Neutrophil (primary cell): ENCODE data around the gene CHRM3.

Source experiments
- H3K27ac ChIP-seq: fragments of 200-600 bp; sonication (generic); 2 replicates; pipeline ENCODE4 v1.5.1; 2016; ENCODE audit warnings: mild to moderate bottlenecking, moderate library complexity
- H3K27me3 ChIP-seq: fragments of 200-600 bp; sonication (generic); 2 replicates; pipeline ENCODE4 v1.6.0; 2016; ENCODE audit warnings: mild to moderate bottlenecking
- H3K36me3 ChIP-seq: fragments of 200-600 bp; sonication (generic); 2 replicates; pipeline ENCODE4 v1.5.1; 2017
- H3K4me1 ChIP-seq, 2 experiments: fragments of 200-600 bp in 1 of 2; sonication (generic) in 1 of 2; 1 replicate in 1 of 2; 2 replicates in 1 of 2; pipeline versions ENCODE4 v1.5.1 to v1.6.1; 2013 to 2016; ENCODE audit warnings: low read depth in 1 of 2, low read length in 1 of 2, mild to moderate bottlenecking in 1 of 2, moderate library complexity in 1 of 2; ENCODE audit not compliant: control insufficient read depth in 1 of 2, insufficient read depth in 1 of 2
- H3K4me3 ChIP-seq, 2 experiments: fragments of 200-600 bp in 1 of 2; sonication (generic) in 1 of 2; 1 replicate in 1 of 2; 2 replicates in 1 of 2; pipeline ENCODE4 v1.5.1; 2013 to 2016; ENCODE audit warnings: low read depth in 1 of 2, low read length in 1 of 2, mild to moderate bottlenecking in 1 of 2, moderate library complexity in 1 of 2
- H3K9me3 ChIP-seq: fragments of 200-600 bp; sonication (generic); 2 replicates; pipeline ENCODE4 v1.5.1; 2016
- TF ChIP-seq, protein P1 (sequence below): fragments of 200-600 bp; sonication (generic); IDR thresholded peaks from 2 replicates; pipeline ENCODE4 v1.5.1; 2016; ENCODE audit warnings: antibody characterized with exemption

The CHRM3 gene

DNA sequence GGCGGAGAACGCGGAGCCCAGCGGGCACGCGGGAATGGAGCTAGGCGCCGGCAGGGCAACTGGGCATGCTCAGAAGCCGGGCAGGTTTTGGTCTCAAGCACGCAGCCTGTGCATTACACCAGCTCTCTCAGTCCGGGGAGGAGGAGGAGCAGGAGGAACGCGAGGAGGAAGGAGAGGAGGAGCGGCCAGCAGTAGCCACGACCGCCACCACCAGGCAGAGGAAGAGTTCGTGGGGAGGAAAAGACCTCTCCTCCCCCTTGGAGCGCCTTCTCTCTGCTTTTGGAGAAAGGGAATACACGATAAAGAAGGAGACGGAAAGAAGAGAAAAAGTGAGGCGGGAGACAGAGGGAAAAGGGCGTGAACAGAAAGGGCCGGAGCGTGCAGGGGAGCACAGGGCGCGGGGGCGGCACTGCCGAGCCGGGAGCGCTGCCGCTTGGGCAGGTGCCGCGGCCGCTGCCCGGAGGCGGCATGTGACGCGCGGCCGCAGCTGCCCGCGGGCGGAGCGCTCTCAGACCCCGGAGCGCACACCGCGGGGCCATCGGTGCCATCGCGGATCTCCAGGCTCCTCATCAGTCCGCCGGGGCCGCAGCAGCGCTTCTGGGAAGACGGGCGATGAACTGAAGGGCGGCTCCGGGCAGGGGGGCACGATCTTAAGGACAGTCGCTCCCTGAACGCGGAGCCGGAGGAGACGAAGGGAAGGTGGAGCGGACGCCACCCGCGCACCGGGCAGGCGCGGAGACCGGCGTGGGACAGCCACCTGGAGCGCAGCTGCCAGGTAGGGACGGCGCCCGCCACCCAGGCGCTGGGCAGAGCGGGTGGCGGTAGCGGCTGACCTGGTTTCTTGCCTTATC lies at the start of gene CHRM3:
CHRM3 (plus strand) TSS at position 116 of the 851 bp plus-strand sequence. CDS start 520,884 bp downstream, outside the sequence.
- no peak within 1 kb of the TSS for H3K27ac ChIP-seq
- H3K4me3 ChIP-seq, result peak within 1 kb of the TSS; percentile 44 to 49

DNA sequence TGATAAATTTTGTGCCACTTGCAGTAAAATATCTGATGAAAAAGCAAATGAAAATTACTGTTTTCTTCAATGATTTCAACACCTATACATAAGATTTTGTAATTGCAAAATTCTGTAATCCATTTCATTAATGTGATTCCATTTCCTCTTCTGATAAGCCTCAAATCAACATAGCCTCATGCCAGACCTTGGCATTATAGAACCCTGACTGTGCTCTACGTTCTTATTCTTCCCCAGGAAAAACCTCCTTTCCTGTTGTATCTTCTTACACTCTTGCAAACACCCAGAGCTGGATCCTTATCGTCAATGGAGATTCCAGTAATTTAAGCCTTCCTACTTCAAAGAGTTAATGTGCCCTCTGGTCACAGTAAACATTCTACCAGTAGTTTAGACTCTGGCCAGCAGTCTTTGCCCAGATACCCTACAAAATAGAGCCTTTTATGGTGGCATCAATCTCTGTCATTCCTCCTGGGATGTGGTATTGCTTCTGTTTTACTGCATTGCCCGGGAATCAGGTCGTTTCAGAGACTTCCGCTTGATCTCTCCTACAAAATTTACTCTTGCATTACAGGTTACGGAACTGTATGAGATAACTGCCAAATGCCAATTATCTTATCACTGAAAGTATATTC lies 48.5 kb upstream of the CHRM3 start:
- TF ChIP-seq, protein P1, sequence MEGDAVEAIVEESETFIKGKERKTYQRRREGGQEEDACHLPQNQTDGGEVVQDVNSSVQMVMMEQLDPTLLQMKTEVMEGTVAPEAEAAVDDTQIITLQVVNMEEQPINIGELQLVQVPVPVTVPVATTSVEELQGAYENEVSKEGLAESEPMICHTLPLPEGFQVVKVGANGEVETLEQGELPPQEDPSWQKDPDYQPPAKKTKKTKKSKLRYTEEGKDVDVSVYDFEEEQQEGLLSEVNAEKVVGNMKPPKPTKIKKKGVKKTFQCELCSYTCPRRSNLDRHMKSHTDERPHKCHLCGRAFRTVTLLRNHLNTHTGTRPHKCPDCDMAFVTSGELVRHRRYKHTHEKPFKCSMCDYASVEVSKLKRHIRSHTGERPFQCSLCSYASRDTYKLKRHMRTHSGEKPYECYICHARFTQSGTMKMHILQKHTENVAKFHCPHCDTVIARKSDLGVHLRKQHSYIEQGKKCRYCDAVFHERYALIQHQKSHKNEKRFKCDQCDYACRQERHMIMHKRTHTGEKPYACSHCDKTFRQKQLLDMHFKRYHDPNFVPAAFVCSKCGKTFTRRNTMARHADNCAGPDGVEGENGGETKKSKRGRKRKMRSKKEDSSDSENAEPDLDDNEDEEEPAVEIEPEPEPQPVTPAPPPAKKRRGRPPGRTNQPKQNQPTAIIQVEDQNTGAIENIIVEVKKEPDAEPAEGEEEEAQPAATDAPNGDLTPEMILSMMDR, result no peak

More for the DNA sequence above, at the start of gene CHRM3:
- Histone ChIP-seq H3K27me3 (peaks cover 84% of the 10 kb centered on the region), H3K4me1 (peaks cover 24 to 25% of the 10 kb centered on the region in 2 experiments), H3K9me3 (no peaks in the 10 kb centered on the region), H3K36me3 (no peaks in the 10 kb centered on the region)
- TF ChIP-seq, protein P1, result no peak

DNA sequence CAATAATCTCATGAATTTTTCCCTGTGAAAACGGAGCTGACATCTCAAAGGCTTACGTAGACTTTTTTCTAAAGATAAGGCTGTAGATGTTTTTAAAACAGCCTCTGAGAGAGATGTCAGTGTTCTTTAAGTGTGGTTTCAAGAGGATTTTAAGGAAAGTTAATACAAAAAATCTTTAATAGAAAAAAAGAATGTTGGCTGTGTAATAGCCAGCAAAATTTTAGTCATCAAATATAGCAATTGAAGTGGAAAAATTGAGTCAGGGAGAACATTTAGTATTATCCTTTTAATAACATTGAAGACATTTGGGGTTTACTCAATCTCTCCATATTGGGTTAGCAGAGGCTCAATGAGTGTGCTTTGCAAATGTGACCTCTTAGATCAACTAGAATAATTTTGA lies 38.6 kb upstream of the CHRM3 start:
- Histone ChIP-seq H3K27ac (no peak overlapping the region), H3K36me3 (no peaks in the 10 kb centered on the region), H3K27me3 (no peaks in the 10 kb centered on the region), H3K4me1 (no peaks in the 10 kb centered on the region), H3K4me3 (no peak overlapping the region), H3K9me3 (no peaks in the 10 kb centered on the region)
- TF ChIP-seq, protein P1, result no peak

More for the DNA sequence above, 48.5 kb upstream of the CHRM3 start:
- no peak overlapping the region for H3K27ac ChIP-seq
- H3K4me3 ChIP-seq, result no peak overlapping the region
- H3K27me3 ChIP-seq, result no peaks in the 10 kb centered on the region
- H3K36me3 ChIP-seq, result no peaks in the 10 kb centered on the region
- no peaks in the 10 kb centered on the region for H3K4me1 ChIP-seq
- no peaks in the 10 kb centered on the region for H3K9me3 ChIP-seq

DNA sequence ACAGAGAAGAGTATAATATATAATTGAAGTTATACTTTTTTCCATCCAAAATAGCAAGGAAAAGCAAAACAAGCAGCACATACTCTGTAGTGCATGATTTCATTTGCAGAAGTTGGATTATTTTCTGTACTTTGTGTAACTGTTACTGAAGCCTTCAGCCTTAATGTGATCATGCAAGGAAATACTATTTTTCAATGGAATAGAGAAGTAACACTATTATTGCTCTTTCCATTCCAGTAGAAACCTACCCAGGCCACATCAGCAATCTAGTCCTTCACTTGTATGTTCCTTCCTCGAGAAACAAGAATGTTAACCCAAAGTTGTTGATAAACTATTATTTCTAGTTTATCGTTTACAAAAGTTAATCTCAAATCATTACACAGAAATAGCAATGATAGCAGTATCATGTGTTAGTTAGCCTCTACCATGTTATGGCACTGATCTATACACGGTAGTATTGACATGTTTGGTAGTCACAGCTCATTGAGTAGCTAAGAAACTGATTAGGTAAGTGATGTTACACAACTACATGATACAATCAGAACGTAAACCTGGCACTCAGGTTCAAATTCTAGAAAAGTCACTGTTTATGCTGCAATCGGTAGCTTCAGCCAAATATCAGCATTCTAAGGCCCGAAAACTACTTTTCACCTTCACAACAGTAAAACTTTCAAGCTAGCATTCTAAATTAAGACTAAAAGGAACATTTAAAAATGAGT lies 37.6 kb upstream of the CHRM3 start:
- Histone ChIP-seq H3K4me1 (no peaks in the 10 kb centered on the region), H3K9me3 (no peaks in the 10 kb centered on the region), H3K27me3 (no peaks in the 10 kb centered on the region), H3K36me3 (no peaks in the 10 kb centered on the region), H3K27ac (no peak overlapping the region), H3K4me3 (no peak overlapping the region)
- TF ChIP-seq, protein P1, result no peak

DNA sequence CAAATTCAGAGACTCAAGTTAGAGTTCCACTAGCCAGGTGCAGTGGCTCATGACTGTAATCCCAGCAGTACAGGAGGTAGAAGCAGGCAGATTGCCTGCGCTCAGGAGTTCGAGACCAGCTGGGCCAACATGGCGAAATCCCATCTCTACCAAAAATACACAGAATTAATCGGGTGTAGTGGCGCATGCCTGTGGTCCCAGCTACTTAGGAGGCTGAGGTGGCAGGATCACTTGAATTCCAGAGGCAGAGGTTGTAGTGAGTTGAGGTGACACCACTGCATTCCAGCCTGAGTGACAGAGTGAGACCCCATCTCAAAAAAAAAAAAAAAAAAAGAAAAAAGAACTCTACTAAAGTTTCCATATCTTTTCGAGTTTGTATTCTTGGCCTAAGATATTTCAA lies 36.7 kb upstream of the CHRM3 start:
- TF ChIP-seq, protein P1, result no peak

More for the DNA sequence above, 36.7 kb upstream of the CHRM3 start:
- H3K27ac ChIP-seq, result no peak overlapping the region
- H3K36me3 ChIP-seq, result no peaks in the 10 kb centered on the region
- no peaks in the 10 kb centered on the region for H3K27me3 ChIP-seq
- no peak overlapping the region for H3K4me3 ChIP-seq
- no peaks in the 10 kb centered on the region for H3K9me3 ChIP-seq
- no peaks in the 10 kb centered on the region for H3K4me1 ChIP-seq
